HL-60 (cell line): ENCODE results near the gene GAL3ST1.

Experiments
- GABPA ChIP-seq: IDR thresholded peaks from 2 replicates; pipeline ENCODE4 v1.6.1; 2012; ENCODE audit warnings: low read depth
- SPI1 ChIP-seq: IDR thresholded peaks from 2 replicates; pipeline ENCODE4 v1.6.1; 2012; ENCODE audit warnings: low read depth, mild to moderate bottlenecking, borderline replicate concordance
- TF ChIP-seq, protein P1 (sequence below): IDR thresholded peaks from one replicate; pipeline ENCODE4 v1.5.1; 2011; ENCODE audit warnings: low read length, control low read depth, inconsistent platforms; ENCODE audit not compliant: insufficient read depth
- TF ChIP-seq, protein P2 (sequence below): IDR thresholded peaks from 2 replicates; pipeline ENCODE4 v1.6.1; 2012; ENCODE audit warnings: low read depth; ENCODE audit not compliant: insufficient replicate concordance

DNA sequence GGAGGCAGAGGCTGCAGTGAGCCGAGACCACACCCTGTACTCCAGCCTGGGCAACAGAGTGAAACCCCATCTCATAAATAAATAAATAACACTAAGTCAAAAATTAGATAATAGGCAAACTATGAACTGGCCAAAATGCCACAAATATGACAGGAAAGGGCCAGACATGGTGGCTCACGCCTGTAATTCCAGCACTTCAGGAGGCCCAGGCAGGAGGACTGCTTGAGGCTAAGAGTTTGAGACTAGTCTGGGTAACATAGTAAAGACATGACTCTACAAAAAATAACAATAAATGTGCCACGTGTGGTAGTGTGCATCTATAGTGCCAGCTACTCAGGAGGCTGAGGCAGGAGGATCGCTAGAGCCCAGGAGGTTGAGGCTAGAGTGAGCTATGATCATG, 47.8 kb downstream of the GAL3ST1 start:
- TF ChIP-seq, protein P1, sequence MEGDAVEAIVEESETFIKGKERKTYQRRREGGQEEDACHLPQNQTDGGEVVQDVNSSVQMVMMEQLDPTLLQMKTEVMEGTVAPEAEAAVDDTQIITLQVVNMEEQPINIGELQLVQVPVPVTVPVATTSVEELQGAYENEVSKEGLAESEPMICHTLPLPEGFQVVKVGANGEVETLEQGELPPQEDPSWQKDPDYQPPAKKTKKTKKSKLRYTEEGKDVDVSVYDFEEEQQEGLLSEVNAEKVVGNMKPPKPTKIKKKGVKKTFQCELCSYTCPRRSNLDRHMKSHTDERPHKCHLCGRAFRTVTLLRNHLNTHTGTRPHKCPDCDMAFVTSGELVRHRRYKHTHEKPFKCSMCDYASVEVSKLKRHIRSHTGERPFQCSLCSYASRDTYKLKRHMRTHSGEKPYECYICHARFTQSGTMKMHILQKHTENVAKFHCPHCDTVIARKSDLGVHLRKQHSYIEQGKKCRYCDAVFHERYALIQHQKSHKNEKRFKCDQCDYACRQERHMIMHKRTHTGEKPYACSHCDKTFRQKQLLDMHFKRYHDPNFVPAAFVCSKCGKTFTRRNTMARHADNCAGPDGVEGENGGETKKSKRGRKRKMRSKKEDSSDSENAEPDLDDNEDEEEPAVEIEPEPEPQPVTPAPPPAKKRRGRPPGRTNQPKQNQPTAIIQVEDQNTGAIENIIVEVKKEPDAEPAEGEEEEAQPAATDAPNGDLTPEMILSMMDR: no peak
- TF ChIP-seq SPI1 (no peak), GABPA (no peak)
- TF ChIP-seq, protein P2, sequence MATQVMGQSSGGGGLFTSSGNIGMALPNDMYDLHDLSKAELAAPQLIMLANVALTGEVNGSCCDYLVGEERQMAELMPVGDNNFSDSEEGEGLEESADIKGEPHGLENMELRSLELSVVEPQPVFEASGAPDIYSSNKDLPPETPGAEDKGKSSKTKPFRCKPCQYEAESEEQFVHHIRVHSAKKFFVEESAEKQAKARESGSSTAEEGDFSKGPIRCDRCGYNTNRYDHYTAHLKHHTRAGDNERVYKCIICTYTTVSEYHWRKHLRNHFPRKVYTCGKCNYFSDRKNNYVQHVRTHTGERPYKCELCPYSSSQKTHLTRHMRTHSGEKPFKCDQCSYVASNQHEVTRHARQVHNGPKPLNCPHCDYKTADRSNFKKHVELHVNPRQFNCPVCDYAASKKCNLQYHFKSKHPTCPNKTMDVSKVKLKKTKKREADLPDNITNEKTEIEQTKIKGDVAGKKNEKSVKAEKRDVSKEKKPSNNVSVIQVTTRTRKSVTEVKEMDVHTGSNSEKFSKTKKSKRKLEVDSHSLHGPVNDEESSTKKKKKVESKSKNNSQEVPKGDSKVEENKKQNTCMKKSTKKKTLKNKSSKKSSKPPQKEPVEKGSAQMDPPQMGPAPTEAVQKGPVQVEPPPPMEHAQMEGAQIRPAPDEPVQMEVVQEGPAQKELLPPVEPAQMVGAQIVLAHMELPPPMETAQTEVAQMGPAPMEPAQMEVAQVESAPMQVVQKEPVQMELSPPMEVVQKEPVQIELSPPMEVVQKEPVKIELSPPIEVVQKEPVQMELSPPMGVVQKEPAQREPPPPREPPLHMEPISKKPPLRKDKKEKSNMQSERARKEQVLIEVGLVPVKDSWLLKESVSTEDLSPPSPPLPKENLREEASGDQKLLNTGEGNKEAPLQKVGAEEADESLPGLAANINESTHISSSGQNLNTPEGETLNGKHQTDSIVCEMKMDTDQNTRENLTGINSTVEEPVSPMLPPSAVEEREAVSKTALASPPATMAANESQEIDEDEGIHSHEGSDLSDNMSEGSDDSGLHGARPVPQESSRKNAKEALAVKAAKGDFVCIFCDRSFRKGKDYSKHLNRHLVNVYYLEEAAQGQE: no peak
